Tibial artery (tissue), 4 donors: ENCODE results near the gene FGGY.

Experiments used
- DNase-seq, 2 donors: peaks; one replicate each; pipeline ENCODE4 v3.0.0-alpha.2; 2019
- H3K27ac ChIP-seq, 2 donors: fragments of 200-600 bp; sonication (generic) in 1 of 2; 1 replicate in 1 of 2; 2 replicates in 1 of 2; pipeline ENCODE4 v1.5.1; 2018 to 2019; ENCODE audit warnings: mild to moderate bottlenecking in 1 of 2
- H3K27me3 ChIP-seq, 2 donors: fragments of 200-600 bp; sonication (generic) in 1 of 2; one replicate each; pipeline versions ENCODE4 v1.5.1 to v1.6.0; 2016 to 2019
- H3K36me3 ChIP-seq, 3 donors: fragments of 200-600 bp; sonication (generic) in 2 of 3; one replicate each; pipeline ENCODE4 v1.5.1; 2016 to 2019; ENCODE audit warnings: mild to moderate bottlenecking in 2 of 3
- H3K4me1 ChIP-seq, 4 donors: fragments of 200-600 bp; sonication (generic) in 2 of 4; 1 replicate in 3 of 4; 2 replicates in 1 of 4; pipeline ENCODE4 v1.5.1; 2016 to 2019
- H3K4me3 ChIP-seq, 2 donors: fragments of 200-600 bp; sonication (generic) in 1 of 2; 1 replicate in 1 of 2; 2 replicates in 1 of 2; pipeline ENCODE4 v1.5.1; 2018 to 2019; ENCODE audit warnings: mild to moderate bottlenecking in 2 of 2
- H3K9me3 ChIP-seq, 3 donors: fragments of 200-600 bp; sonication (generic) in 1 of 3; one replicate each; pipeline ENCODE4 v1.5.1; 2016 to 2019
- CTCF ChIP-seq, 2 experiments: fragments of 200-600 bp in 1 of 2; fragments of 450-650 bp in 1 of 2; IDR thresholded peaks; one replicate each; pipeline ENCODE4 v1.5.1; 2017 to 2019; ENCODE audit warnings: antibody characterized with exemption in 2 of 2, mild to moderate bottlenecking in 1 of 2, moderate library complexity in 1 of 2
- intact Hi-C: fragments of 100-400 bp; cut with DNase I; formaldehyde crosslinking; loops from one replicate; pipeline ENCODE4 v1.15.0; 2023; ENCODE audit warnings: low total_unique reads

The FGGY gene

GRCh38 chr1:59332983-59333382, 36.1 kb downstream of the FGGY start:
- no peak for TF ChIP-seq CTCF (IDR thresholded peaks at IDR 0.05)
- no peaks in the 10 kb centered on the region for H3K9me3 ChIP-seq
- H3K27me3 ChIP-seq: no peaks in the 10 kb centered on the region
- no peaks in the 10 kb centered on the region for H3K4me1 ChIP-seq
- intact Hi-C loops: no loop called here
- H3K36me3 ChIP-seq: no peaks in the 10 kb centered on the region
- H3K27ac ChIP-seq: no peak overlapping the region
- DNase-seq: no peak
- H3K4me3 ChIP-seq: no peak overlapping the region

GRCh38 chr1:59333626-59334277, 36.9 kb downstream of the FGGY start:
- Histone ChIP-seq H3K27me3 (no peaks in the 10 kb centered on the region), H3K9me3 (no peaks in the 10 kb centered on the region), H3K27ac (no peak overlapping the region), H3K36me3 (no peaks in the 10 kb centered on the region), H3K4me3 (no peak overlapping the region), H3K4me1 (no peaks in the 10 kb centered on the region)
- intact Hi-C loops: no loop called here
- DNase-seq: no peak
- TF ChIP-seq CTCF (IDR thresholded peaks at IDR 0.05): no peak

GRCh38 chr1:59340411-59341307, 43.8 kb downstream of the FGGY start:
- no peak overlapping the region for H3K4me3 ChIP-seq
- intact Hi-C loops: no loop called here
- no peaks in the 10 kb centered on the region for H3K9me3 ChIP-seq
- H3K27ac ChIP-seq: no peak overlapping the region
- no peaks in the 10 kb centered on the region for H3K4me1 ChIP-seq
- TF ChIP-seq CTCF (IDR thresholded peaks at IDR 0.05): no peak
- H3K27me3 ChIP-seq: no peaks in the 10 kb centered on the region
- no peak for DNase-seq
- peaks cover 0 to 4% (median 0%) of the 10 kb centered on the region in 3 donors for H3K36me3 ChIP-seq

- no peaks in the 10 kb centered on the region for H3K27me3 ChIP-seq
- intact Hi-C loops: no loop called here
Measured at GRCh38 chr1:59342801-59343575, 46.1 kb downstream of the FGGY start.

GRCh38 chr1:59343576-59343840, 46.6 kb downstream of the FGGY start:
- no peak overlapping the region for H3K27ac ChIP-seq
- intact Hi-C loops: no loop called here
- no peaks in the 10 kb centered on the region for H3K9me3 ChIP-seq
- H3K36me3 ChIP-seq: peaks cover 0 to 8% (median 0%) of the 10 kb centered on the region in 3 donors
- DNase-seq: no peak
- no peaks in the 10 kb centered on the region for H3K27me3 ChIP-seq
- H3K4me1 ChIP-seq: no peaks in the 10 kb centered on the region
- no peak overlapping the region for H3K4me3 ChIP-seq
- TF ChIP-seq CTCF (IDR thresholded peaks at IDR 0.05): no peak

More at GRCh38 chr1:59342801-59343575, 46.1 kb downstream of the FGGY start:
- TF ChIP-seq CTCF (IDR thresholded peaks at IDR 0.05): no peak
- no peaks in the 10 kb centered on the region for H3K9me3 ChIP-seq
- no peak for DNase-seq
- H3K36me3 ChIP-seq: peaks cover 0 to 4% (median 0%) of the 10 kb centered on the region in 3 donors
- no peak overlapping the region for H3K27ac ChIP-seq
- no peaks in the 10 kb centered on the region for H3K4me1 ChIP-seq
- H3K4me3 ChIP-seq: no peak overlapping the region
